WTC11 (cell line): Measurements from ENCODE around the gene KEAP1. TPM values are rescaled to one million over a fixed set of nuclear protein-coding genes. Genes with fewer than 3 reads are reported as not detected.
"Not testable (repeated sequence)": the region's sequence is repeated elsewhere in the genome, so short reads cannot be mapped to it uniquely, and the experiment has no call there.

Experiments used
- ATAC-seq: fragments of 200-7000 bp; cut with Tn5 transposase; 2 replicates; pipeline ENCODE4 v1.10.0; 2021; ENCODE audit warnings: mild to moderate bottlenecking, moderate library complexity
- CTCF ChIA-PET: fragments of 300-600 bp; sonication (Branson Sonifier 250); formaldehyde crosslinking; loops from one replicate; lab custom pipeline; 2021; ENCODE audit warnings: antibody characterized with exemption; lab: Charles Lee
- POLR2A ChIA-PET: fragments of 350-600 bp; sonication (Branson Sonifier 250); formaldehyde crosslinking; loops from one replicate; lab custom pipeline; 2021; ENCODE audit warnings: antibody characterized with exemption; lab: Charles Lee
- DNase-seq: peaks from one replicate; pipeline ENCODE4 v3.0.0; 2021; ENCODE audit warnings: low spot score
- H3K27ac Mint-ChIP-seq: 2 replicates; pipeline ENCODE4 v1.8.0; 2021; ENCODE audit warnings: mixed read lengths
- H3K27me3 Mint-ChIP-seq: 2 replicates; pipeline ENCODE4 v1.8.0; 2021; ENCODE audit warnings: low read depth, mild to moderate bottlenecking, moderate library complexity, mixed read lengths
- H3K36me3 Mint-ChIP-seq: 2 replicates; pipeline ENCODE4 v1.8.0; 2021; ENCODE audit warnings: mixed read lengths
- H3K4me1 Mint-ChIP-seq: 2 replicates; pipeline ENCODE4 v1.8.0; 2022; ENCODE audit warnings: mixed read lengths
- H3K4me3 Mint-ChIP-seq: 2 replicates; pipeline ENCODE4 v1.8.0; 2021; ENCODE audit warnings: mild to moderate bottlenecking, moderate library complexity, mixed read lengths
- H3K9me3 Mint-ChIP-seq: 2 replicates; pipeline ENCODE4 v1.8.0; 2021; ENCODE audit warnings: mixed read lengths
- AR ChIP-seq: fragments of 250-450 bp; sonication (Bioruptor Pico); IDR thresholded peaks from 2 replicates; pipeline ENCODE4 v1.9.0; 2021; ENCODE audit warnings: mild to moderate bottlenecking
- CREM ChIP-seq: sonication (generic); formaldehyde crosslinking; IDR thresholded peaks from 2 replicates; pipeline ENCODE4 v1.8.1; 2022; ENCODE audit warnings: mild to moderate bottlenecking, missing genetic modification reagents, moderate library complexity
- CTCF ChIP-seq: fragments of 200-600 bp; IDR thresholded peaks from 2 replicates; pipeline ENCODE4 v1.8.0; 2022; ENCODE audit warnings: antibody characterized with exemption
- ESRRA ChIP-seq: sonication (generic); formaldehyde crosslinking; IDR thresholded peaks from 2 replicates; pipeline ENCODE4 v1.8.1; 2022; ENCODE audit warnings: mild to moderate bottlenecking, missing genetic modification reagents, borderline replicate concordance
- GABPB1 ChIP-seq: sonication (generic); formaldehyde crosslinking; IDR thresholded peaks from 2 replicates; pipeline ENCODE4 v1.8.1; 2023; ENCODE audit warnings: mild to moderate bottlenecking, missing genetic modification reagents
- JAZF1 ChIP-seq: fragments of 250-450 bp; sonication (Bioruptor Pico); IDR thresholded peaks from 2 replicates; pipeline ENCODE4 v1.9.0; 2021; ENCODE audit warnings: moderate library complexity, mild to moderate bottlenecking, inconsistent platforms
- MXD4 ChIP-seq: fragments of 250-450 bp; sonication (Bioruptor Pico); IDR thresholded peaks from 2 replicates; pipeline ENCODE4 v1.8.0; 2021; ENCODE audit warnings: mild to moderate bottlenecking, moderate library complexity, borderline replicate concordance
- TEAD1 ChIP-seq: sonication (generic); formaldehyde crosslinking; IDR thresholded peaks from 2 replicates; pipeline ENCODE4 v1.8.0; 2022; ENCODE audit warnings: mild to moderate bottlenecking, missing genetic modification reagents
- TP53 ChIP-seq: sonication (generic); formaldehyde crosslinking; IDR thresholded peaks from 2 replicates; pipeline ENCODE4 v1.8.1; 2023; ENCODE audit warnings: mild to moderate bottlenecking, missing genetic modification reagents
- ZNF121 ChIP-seq: sonication (generic); formaldehyde crosslinking; IDR thresholded peaks from 2 replicates; pipeline ENCODE4 v1.8.0; 2023; ENCODE audit warnings: missing genetic modification reagents
- total RNA-seq: library from RNA; stranded (reverse); gene quantifications from 3 replicates; pipeline ENCODE4 v1.2.3, GENCODE V29; 2021
- TF ChIP-seq, protein P1 (sequence below): sonication (generic); formaldehyde crosslinking; IDR thresholded peaks from 2 replicates; pipeline ENCODE4 v1.8.0; 2022; ENCODE audit warnings: missing genetic modification reagents
- TF ChIP-seq, protein P2 (sequence below): sonication (generic); formaldehyde crosslinking; IDR thresholded peaks from 2 replicates; pipeline ENCODE4 v1.8.0; 2022; ENCODE audit warnings: mild to moderate bottlenecking, missing genetic modification reagents
- TF ChIP-seq, protein P3 (sequence below): sonication (generic); formaldehyde crosslinking; IDR thresholded peaks from 2 replicates; pipeline ENCODE4 v1.8.1; 2022; ENCODE audit warnings: missing genetic modification reagents, borderline replicate concordance

The KEAP1 gene
- total RNA-seq, 1 experiment from 2014 or later = 68.7 TPM

- TF ChIP-seq AR (CRISPR knock-in tag) (no peak), TEAD1 (CRISPR knock-in tag) (no peak), ZNF121 (CRISPR knock-in tag) (no peak), CREM (CRISPR knock-in tag) (no peak), ESRRA (CRISPR knock-in tag) (no peak)
- TF ChIP-seq, all 79 proteins: peak for 0
These were observed 38.7 kb downstream of the KEAP1 start (continued) for GRCh38 chr19:10464456-10464855.

DNA sequence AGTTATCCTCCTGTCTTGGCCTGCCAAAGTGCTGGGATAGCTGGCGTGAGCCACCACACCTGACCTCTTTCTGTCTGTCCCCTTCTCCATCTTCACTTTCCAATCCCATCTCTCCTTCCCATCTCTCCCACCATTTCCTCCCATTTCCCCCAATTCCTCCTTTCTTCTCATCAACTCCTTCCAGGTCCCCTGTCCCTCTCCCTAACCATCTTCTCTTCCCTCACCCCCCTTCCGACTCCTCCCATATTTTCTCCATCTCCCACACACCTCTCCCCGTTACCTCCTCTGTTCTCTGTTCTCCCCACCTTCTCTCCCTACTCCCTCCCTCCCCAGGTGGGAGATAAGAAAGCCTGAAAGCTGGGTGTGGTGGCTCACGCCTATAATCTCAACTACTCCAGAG, 40.6 kb downstream of the KEAP1 start:
- POLR2A ChIA-PET = no interaction called here
- ATAC-seq (no peak), DNase-seq (no peak)
- peaks cover 19% of the 10 kb centered on the region for H3K27me3 Mint-ChIP-seq
- peaks cover 3% of the 10 kb centered on the region; the same call in 1 of the 2 replicates for H3K4me1 Mint-ChIP-seq
- CTCF ChIA-PET = interaction anchor here (0.7 to 2.1 kb wide), 5 partner anchors 12 to 192 kb away, joined by 3 to 16 read pairs (median 10); partner anchors contain the start of gene ICAM1
- no peaks in the 10 kb centered on the region for H3K36me3 Mint-ChIP-seq
- TF ChIP-seq, protein P1, sequence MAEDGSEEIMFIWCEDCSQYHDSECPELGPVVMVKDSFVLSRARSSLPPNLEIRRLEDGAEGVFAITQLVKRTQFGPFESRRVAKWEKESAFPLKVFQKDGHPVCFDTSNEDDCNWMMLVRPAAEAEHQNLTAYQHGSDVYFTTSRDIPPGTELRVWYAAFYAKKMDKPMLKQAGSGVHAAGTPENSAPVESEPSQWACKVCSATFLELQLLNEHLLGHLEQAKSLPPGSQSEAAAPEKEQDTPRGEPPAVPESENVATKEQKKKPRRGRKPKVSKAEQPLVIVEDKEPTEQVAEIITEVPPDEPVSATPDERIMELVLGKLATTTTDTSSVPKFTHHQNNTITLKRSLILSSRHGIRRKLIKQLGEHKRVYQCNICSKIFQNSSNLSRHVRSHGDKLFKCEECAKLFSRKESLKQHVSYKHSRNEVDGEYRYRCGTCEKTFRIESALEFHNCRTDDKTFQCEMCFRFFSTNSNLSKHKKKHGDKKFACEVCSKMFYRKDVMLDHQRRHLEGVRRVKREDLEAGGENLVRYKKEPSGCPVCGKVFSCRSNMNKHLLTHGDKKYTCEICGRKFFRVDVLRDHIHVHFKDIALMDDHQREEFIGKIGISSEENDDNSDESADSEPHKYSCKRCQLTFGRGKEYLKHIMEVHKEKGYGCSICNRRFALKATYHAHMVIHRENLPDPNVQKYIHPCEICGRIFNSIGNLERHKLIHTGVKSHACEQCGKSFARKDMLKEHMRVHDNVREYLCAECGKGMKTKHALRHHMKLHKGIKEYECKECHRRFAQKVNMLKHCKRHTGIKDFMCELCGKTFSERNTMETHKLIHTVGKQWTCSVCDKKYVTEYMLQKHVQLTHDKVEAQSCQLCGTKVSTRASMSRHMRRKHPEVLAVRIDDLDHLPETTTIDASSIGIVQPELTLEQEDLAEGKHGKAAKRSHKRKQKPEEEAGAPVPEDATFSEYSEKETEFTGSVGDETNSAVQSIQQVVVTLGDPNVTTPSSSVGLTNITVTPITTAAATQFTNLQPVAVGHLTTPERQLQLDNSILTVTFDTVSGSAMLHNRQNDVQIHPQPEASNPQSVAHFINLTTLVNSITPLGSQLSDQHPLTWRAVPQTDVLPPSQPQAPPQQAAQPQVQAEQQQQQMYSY = no peak
- no peak for TF ChIP-seq GABPB1 (CRISPR knock-in tag)
- TF ChIP-seq, protein P2, sequence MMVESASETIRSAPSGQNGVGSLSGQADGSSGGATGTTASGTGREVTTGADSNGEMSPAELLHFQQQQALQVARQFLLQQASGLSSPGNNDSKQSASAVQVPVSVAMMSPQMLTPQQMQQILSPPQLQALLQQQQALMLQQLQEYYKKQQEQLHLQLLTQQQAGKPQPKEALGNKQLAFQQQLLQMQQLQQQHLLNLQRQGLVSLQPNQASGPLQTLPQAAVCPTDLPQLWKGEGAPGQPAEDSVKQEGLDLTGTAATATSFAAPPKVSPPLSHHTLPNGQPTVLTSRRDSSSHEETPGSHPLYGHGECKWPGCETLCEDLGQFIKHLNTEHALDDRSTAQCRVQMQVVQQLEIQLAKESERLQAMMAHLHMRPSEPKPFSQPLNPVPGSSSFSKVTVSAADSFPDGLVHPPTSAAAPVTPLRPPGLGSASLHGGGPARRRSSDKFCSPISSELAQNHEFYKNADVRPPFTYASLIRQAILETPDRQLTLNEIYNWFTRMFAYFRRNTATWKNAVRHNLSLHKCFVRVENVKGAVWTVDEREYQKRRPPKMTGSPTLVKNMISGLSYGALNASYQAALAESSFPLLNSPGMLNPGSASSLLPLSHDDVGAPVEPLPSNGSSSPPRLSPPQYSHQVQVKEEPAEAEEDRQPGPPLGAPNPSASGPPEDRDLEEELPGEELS = no peak
- TF ChIP-seq TP53 (CRISPR knock-in tag) = no peak
- no peak for TF ChIP-seq JAZF1 (CRISPR knock-in tag)
- TF ChIP-seq CTCF = no peak
- TF ChIP-seq, protein P3, sequence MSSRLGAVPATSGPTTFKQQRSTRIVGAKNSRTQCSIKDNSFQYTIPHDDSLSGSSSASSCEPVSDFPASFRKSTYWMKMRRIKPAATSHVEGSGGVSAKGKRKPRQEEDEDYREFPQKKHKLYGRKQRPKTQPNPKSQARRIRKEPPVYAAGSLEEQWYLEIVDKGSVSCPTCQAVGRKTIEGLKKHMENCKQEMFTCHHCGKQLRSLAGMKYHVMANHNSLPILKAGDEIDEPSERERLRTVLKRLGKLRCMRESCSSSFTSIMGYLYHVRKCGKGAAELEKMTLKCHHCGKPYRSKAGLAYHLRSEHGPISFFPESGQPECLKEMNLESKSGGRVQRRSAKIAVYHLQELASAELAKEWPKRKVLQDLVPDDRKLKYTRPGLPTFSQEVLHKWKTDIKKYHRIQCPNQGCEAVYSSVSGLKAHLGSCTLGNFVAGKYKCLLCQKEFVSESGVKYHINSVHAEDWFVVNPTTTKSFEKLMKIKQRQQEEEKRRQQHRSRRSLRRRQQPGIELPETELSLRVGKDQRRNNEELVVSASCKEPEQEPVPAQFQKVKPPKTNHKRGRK = no peak
- TF ChIP-seq MXD4 (CRISPR knock-in tag) = no peak
- no peak for TF ChIP-seq ZNF121 (CRISPR knock-in tag)
- no peaks in the 10 kb centered on the region for H3K9me3 Mint-ChIP-seq
- peak overlapping the region; percentile 27; the same call in 1 of the 2 replicates for H3K4me3 Mint-ChIP-seq
- no peak overlapping the region for H3K27ac Mint-ChIP-seq

DNA sequence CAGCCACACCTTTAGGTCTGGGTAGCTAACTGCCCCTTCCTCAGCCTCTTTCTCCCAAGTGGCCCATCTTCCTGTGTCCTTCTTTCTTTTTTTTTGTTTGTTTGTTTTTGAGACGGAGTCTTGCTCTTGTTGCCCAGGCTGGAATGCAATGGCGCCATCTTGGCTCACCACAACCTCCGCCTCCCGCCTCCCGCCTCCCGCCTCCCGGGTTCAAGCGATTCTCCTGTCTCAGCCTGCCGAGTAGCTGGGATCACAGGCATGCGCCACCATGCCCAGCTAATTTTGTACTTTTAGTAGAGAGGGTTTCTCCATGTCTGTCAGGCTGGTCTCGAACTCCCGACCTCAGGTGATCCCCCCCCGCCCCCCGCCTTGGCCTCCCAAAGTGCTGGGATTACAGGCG, 41.1 kb downstream of the KEAP1 start:
- H3K9me3 Mint-ChIP-seq, ATAC-seq, H3K36me3 Mint-ChIP-seq, H3K27ac Mint-ChIP-seq, POLR2A ChIA-PET, H3K4me1 Mint-ChIP-seq, DNase-seq: not testable (repeated sequence)
- CTCF ChIA-PET = interaction anchor here (0.9 to 2.1 kb wide), 11 partner anchors 11 to 396 kb away, joined by 3 to 16 read pairs (median 5); partner anchors contain the start of gene PDE4A
- Mint-ChIP-seq H3K4me3 (peak overlapping the region; percentile 69), H3K27me3 (peaks cover 19% of the 10 kb centered on the region)
